Epithelial cell of esophagus (primary cell): Measurements from ENCODE around the gene CAB39L.
"Not testable (repeated sequence)": the region's sequence is repeated elsewhere in the genome, so short reads cannot be mapped to it uniquely, and the experiment has no call there.

Experiments used
- DNase-seq: peaks from one replicate; pipeline ENCODE4 v3.0.0; 2010; ENCODE audit warnings: low read depth
- H3K4me3 ChIP-seq: 2 replicates; pipeline ENCODE4 v1.5.1; 2011; ENCODE audit warnings: mild to moderate bottlenecking, low read length, control low read depth
- CTCF ChIP-seq: IDR thresholded peaks from 2 replicates; pipeline ENCODE4 v1.5.1; 2011; ENCODE audit warnings: low read depth, mild to moderate bottlenecking, low read length, control low read depth, inconsistent platforms; ENCODE audit not compliant: insufficient read depth; ENCODE audit errors: missing control alignments

CAB39L gene

GRCh38 chr13:49298416-49298815 is 145.4 kb downstream of the CAB39L start:
- TF ChIP-seq CTCF, result no peak
- no peak for DNase-seq

GRCh38 chr13:49297338-49297737 is 146.5 kb downstream of the CAB39L start:
- H3K4me3 ChIP-seq, result no peak overlapping the region
- TF ChIP-seq CTCF, result no peak
- no peak for DNase-seq

More at GRCh38 chr13:49298416-49298815, 145.4 kb downstream of the CAB39L start:
- no peak overlapping the region for H3K4me3 ChIP-seq

- no peak for TF ChIP-seq CTCF
- H3K4me3 ChIP-seq, result no peak overlapping the region
- no peak for DNase-seq
Measured at GRCh38 chr13:49296659-49297058, 147.2 kb downstream of the CAB39L start.

- H3K4me3 ChIP-seq, result no peak overlapping the region
- DNase-seq, result no peak
- no peak for TF ChIP-seq CTCF
Measured at GRCh38 chr13:49295244-49295643, 148.6 kb downstream of the CAB39L start.

- not testable (repeated sequence) for DNase-seq, H3K4me3 ChIP-seq
Measured at GRCh38 chr13:49294723-49295122, 149.1 kb downstream of the CAB39L start.

GRCh38 chr13:49292742-49293486 is 150.9 kb downstream of the CAB39L start:
- TF ChIP-seq CTCF, result no peak
- no peak for DNase-seq
- H3K4me3 ChIP-seq, result no peak overlapping the region

- no peak for TF ChIP-seq CTCF
- DNase-seq, result no peak
Measured at GRCh38 chr13:49288458-49288857, 155.4 kb downstream of the CAB39L start.

GRCh38 chr13:49287995-49288394 is 155.9 kb downstream of the CAB39L start:
- no peak for TF ChIP-seq CTCF
- no peak for DNase-seq
- no peak overlapping the region for H3K4me3 ChIP-seq

More at GRCh38 chr13:49288458-49288857, 155.4 kb downstream of the CAB39L start:
- no peak overlapping the region for H3K4me3 ChIP-seq
